ENCODE results near the gene PF4V1. TPM values are rescaled to one million over a fixed set of nuclear protein-coding genes. Genes with fewer than 3 reads are reported as not detected.

The PF4V1 gene
- total RNA-seq, 6 experiments from 2014 or later = not detected

DNA sequence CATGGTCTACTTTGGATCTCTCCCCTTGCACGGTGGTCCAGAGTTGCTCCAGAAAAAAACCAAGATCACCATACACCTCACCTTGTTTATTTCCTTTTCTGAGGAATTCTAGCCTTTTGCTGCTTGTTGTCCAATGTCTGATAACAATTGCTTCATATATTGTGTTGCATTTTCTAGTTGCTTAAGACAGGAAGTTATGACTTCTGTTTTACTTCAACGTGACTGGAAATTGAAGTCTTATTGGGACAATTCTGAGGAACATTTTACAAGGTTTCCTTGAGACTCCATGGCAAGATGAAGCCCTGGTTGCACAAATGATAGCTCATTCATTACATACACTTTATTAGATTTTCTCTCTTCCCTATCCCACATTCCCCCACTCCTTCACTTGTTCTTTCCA lies 21.3 kb downstream of the PF4V1 start:
- no peak for ATAC-seq
- H3K4me3 ChIP-seq = no peak overlapping the region
- H3K27me3 ChIP-seq = no peaks in the 10 kb centered on the region
- no peak overlapping the region for H3K27ac ChIP-seq
- DNase-seq = no peak
- no peaks in the 10 kb centered on the region for H3K9me3 ChIP-seq
- H3K36me3 ChIP-seq = no peaks in the 10 kb centered on the region
- peaks cover 0 to 4% (median 0%) of the 10 kb centered on the region in 4 donors for H3K4me1 ChIP-seq
- WGBS (ENCODE audit: insufficient coverage, low coverage, low lambda C conversion rate, missing lambda C conversion rate) = 48% methylated on average over 2 of the region's 2 CpGs
- intact Hi-C loops (cut with DNase I) = no loop called here
- no peak for TF ChIP-seq POLR2A (IDR thresholded peaks at IDR 0.05)
- TF ChIP-seq, protein P1, sequence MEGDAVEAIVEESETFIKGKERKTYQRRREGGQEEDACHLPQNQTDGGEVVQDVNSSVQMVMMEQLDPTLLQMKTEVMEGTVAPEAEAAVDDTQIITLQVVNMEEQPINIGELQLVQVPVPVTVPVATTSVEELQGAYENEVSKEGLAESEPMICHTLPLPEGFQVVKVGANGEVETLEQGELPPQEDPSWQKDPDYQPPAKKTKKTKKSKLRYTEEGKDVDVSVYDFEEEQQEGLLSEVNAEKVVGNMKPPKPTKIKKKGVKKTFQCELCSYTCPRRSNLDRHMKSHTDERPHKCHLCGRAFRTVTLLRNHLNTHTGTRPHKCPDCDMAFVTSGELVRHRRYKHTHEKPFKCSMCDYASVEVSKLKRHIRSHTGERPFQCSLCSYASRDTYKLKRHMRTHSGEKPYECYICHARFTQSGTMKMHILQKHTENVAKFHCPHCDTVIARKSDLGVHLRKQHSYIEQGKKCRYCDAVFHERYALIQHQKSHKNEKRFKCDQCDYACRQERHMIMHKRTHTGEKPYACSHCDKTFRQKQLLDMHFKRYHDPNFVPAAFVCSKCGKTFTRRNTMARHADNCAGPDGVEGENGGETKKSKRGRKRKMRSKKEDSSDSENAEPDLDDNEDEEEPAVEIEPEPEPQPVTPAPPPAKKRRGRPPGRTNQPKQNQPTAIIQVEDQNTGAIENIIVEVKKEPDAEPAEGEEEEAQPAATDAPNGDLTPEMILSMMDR (IDR thresholded peaks at IDR 0.05) = no peak

DNA sequence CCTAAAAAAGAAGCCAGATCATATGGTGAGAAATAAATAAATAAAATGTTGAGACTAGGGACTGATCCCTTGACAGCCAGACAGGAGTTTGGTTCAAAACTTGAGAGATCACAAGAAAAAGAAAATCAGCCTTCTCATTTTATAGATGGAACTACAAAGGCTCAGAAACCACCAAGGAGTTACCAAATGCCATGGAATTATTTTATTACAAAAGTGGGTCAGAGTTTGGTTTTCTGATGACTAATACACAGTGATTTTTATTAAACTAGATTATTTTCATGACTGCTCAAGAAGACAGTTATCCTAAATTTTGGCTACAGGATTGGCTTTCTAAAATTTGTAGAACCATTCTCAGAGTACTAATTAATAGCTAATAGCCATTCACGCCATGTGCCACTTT lies 22.3 kb downstream of the PF4V1 start:
- Histone ChIP-seq H3K4me1 (no peaks in the 10 kb centered on the region), H3K27ac (no peak overlapping the region), H3K9me3 (no peaks in the 10 kb centered on the region), H3K4me3 (no peak overlapping the region), H3K36me3 (no peaks in the 10 kb centered on the region), H3K27me3 (no peaks in the 10 kb centered on the region)
- 92% methylated on average over 1 of the region's 1 CpG for WGBS (ENCODE audit: insufficient coverage, low coverage, low lambda C conversion rate, missing lambda C conversion rate)
- intact Hi-C loops (cut with DNase I) = no loop called here
- TF ChIP-seq, protein P1 (IDR thresholded peaks at IDR 0.05) = no peak
- no peak for TF ChIP-seq POLR2A (IDR thresholded peaks at IDR 0.05)
- ATAC-seq = no peak
- DNase-seq = no peak

DNA sequence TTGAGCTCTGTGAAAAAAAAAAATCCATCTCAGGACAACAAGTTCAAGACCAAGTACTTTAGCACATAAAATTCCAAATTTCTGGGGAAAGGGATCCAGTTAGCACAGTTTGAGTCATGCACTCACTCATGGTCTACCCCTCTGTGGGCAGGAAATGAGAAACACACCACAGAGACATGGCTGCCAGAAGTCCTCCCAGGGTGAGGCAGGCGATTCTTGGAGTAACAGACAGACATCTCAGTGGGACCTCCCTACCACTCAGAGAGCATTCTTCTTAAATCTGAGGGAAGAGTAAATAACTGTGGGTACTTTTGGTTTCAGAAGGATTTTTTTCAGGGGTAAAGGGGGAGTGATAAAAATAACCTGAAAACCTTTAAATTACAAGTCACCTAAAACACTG lies 30.2 kb downstream of the PF4V1 start:
- no peak for DNase-seq
- Histone ChIP-seq H3K9me3 (no peaks in the 10 kb centered on the region), H3K36me3 (no peaks in the 10 kb centered on the region), H3K4me3 (no peak overlapping the region), H3K27ac (no peak overlapping the region), H3K27me3 (no peaks in the 10 kb centered on the region), H3K4me1 (no peaks in the 10 kb centered on the region)
- TF ChIP-seq POLR2A (IDR thresholded peaks at IDR 0.05) = no peak
- ATAC-seq = no peak
- 27% methylated on average over 1 of the region's 1 CpG for WGBS (ENCODE audit: insufficient coverage, low coverage, low lambda C conversion rate, missing lambda C conversion rate)
- intact Hi-C loops (cut with DNase I) = no loop called here

DNA sequence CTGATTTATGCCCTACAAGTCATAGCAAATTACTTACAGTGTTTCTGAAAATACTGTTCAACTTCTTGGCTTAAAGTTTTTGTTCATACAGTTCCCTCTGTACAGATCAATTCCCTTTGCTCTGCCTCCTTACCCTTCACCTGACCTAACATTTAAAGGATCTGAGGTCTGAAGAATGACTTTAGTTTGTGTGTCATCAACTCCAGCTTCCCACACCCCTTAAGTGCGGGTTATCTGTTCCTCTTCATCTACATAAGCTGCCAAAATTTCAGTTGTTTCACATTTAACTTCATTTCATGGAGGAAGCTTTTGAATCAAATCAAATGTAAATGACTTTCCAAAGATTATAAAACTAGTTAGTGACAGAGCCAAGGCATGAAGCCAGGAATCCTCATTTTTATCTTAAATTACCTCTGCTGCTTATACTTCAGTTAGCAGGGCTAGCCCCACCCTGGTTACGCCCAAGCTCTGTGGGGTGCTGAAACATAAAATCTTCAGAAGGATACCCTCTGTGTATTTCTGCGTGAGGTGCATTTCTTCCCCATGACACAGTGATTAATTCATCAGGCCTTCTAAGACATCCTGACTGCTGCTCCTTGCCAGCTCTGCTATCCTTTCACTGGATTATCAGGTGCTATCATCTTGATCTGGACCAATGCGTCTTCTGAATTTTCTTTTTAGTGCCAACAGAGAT lies 32.6 kb downstream of the PF4V1 start:
- H3K36me3 ChIP-seq = no peaks in the 10 kb centered on the region
- intact Hi-C loops (cut with DNase I) = no loop called here
- WGBS (ENCODE audit: insufficient coverage, low coverage, low lambda C conversion rate, missing lambda C conversion rate) = 86% methylated on average over 3 of the region's 4 CpGs
- H3K27ac ChIP-seq = no peak overlapping the region
- H3K4me3 ChIP-seq = no peak overlapping the region
- no peaks in the 10 kb centered on the region for H3K27me3 ChIP-seq
- TF ChIP-seq, protein P1 (IDR thresholded peaks at IDR 0.05) = no peak
- no peak for TF ChIP-seq POLR2A (IDR thresholded peaks at IDR 0.05)
- H3K4me1 ChIP-seq = no peaks in the 10 kb centered on the region
- no peaks in the 10 kb centered on the region for H3K9me3 ChIP-seq
- ATAC-seq = no peak
- no peak for DNase-seq

DNA sequence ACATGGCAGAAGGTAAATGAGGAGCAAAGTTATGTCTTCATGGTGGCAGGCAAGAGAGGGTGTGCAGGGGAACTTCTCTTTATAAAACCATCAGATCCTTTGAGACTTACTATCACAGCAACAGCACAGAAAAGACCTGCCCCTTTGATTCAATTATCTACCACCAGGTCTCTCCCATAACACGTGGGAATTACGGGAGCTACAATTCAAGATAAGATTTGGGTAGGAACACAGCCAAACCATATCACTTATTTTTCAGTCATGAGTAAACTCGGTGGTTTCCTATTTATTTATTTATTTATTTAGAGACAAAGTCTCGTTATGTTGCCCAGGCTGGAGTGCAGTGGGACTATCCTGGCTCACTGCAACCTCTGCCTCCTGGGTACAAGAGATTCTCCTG lies 38.2 kb downstream of the PF4V1 start:
- intact Hi-C loops (cut with DNase I) = no loop called here
- 50% methylated on average over 4 of the region's 4 CpGs for WGBS (ENCODE audit: insufficient coverage, low coverage, low lambda C conversion rate, missing lambda C conversion rate)
- TF ChIP-seq, protein P1 (IDR thresholded peaks at IDR 0.05) = no peak
- TF ChIP-seq POLR2A (IDR thresholded peaks at IDR 0.05) = no peak
- DNase-seq = no peak
- H3K27ac ChIP-seq = no peak overlapping the region
- H3K9me3 ChIP-seq = no peaks in the 10 kb centered on the region
- ATAC-seq = no peak
- H3K27me3 ChIP-seq = no peaks in the 10 kb centered on the region
- no peak overlapping the region for H3K4me3 ChIP-seq
- no peaks in the 10 kb centered on the region for H3K36me3 ChIP-seq
- no peaks in the 10 kb centered on the region for H3K4me1 ChIP-seq

Data from right lobe of liver (tissue), 6 donors.